Tibial nerve (tissue), 4 donors: ENCODE results near the gene LAT. TPM values are rescaled to one million over a fixed set of nuclear protein-coding genes. Genes with fewer than 3 reads are reported as not detected.
"Not testable (repeated sequence)": the region's sequence is repeated elsewhere in the genome, so short reads cannot be mapped to it uniquely, and the experiment has no call there.

Experiments used
- DNase-seq, 2 donors: peaks; one replicate each; pipeline ENCODE4 v3.0.0-alpha.2; 2019; ENCODE audit warnings: low spot score in 2 of 2
- H3K27ac ChIP-seq, 4 donors: fragments of 200-600 bp; sonication (generic) in 3 of 4; one replicate each; pipeline ENCODE4 v1.5.1; 2017 to 2019; ENCODE audit warnings: mild to moderate bottlenecking in 1 of 4
- H3K27me3 ChIP-seq, 2 donors: fragments of 200-600 bp; sonication (generic) in 1 of 2; one replicate each; pipeline versions ENCODE4 v1.5.1 to v1.6.0; 2017 to 2019
- H3K36me3 ChIP-seq, 3 donors: fragments of 200-600 bp; sonication (generic); one replicate each; pipeline ENCODE4 v1.5.1; 2018 to 2019
- H3K4me1 ChIP-seq, 4 donors: fragments of 200-600 bp; sonication (generic) in 3 of 4; one replicate each; pipeline ENCODE4 v1.5.1; 2017 to 2019
- H3K4me3 ChIP-seq, 4 donors: fragments of 200-600 bp; sonication (generic) in 3 of 4; one replicate each; pipeline ENCODE4 v1.5.1; 2017 to 2019; ENCODE audit warnings: mild to moderate bottlenecking in 1 of 4, moderate library complexity in 1 of 4
- H3K9me3 ChIP-seq, 4 donors: fragments of 200-600 bp; sonication (generic) in 3 of 4; one replicate each; pipeline ENCODE4 v1.5.1; 2017 to 2019
- EP300 ChIP-seq, 2 donors: sonication (generic); formaldehyde crosslinking; IDR thresholded peaks; one replicate each; pipeline ENCODE4 v1.6.1; 2017; ENCODE audit warnings: antibody characterized with exemption in 2 of 2, mild to moderate bottlenecking in 1 of 2
- POLR2A ChIP-seq, 2 donors: fragments of 450-650 bp; IDR thresholded peaks; one replicate each; pipeline ENCODE4 v1.6.1; 2017; ENCODE audit warnings: antibody characterized with exemption in 2 of 2, mild to moderate bottlenecking in 2 of 2, moderate library complexity in 2 of 2
- WGBS, 2 donors: methylation state at CpG; one replicate each; pipeline ENCODE4 v1.1.5; 2018; 5-methylcytosine and 5-hydroxymethylcytosine counted together
- total RNA-seq, 4 donors: library from RNA; depleted of rRNA; stranded (reverse); fragments of >200 nt; gene quantifications; one replicate each; pipeline ENCODE4 v1.1.0, GENCODE V29; 2016
- TF ChIP-seq, protein P1 (sequence below), 5 experiments: fragments of 200-600 bp in 3 of 5; fragments of 450-650 bp in 2 of 5; sonication (generic) in 3 of 5; IDR thresholded peaks; one replicate each; pipeline ENCODE4 v1.5.1; 2016 to 2019; ENCODE audit warnings: antibody characterized with exemption in 5 of 5, mild to moderate bottlenecking in 3 of 5, moderate library complexity in 2 of 5

Gene LAT
- total RNA-seq, 4 donors from 2014 or later: 9.4 to 15.3 (median 12.4) TPM

DNA sequence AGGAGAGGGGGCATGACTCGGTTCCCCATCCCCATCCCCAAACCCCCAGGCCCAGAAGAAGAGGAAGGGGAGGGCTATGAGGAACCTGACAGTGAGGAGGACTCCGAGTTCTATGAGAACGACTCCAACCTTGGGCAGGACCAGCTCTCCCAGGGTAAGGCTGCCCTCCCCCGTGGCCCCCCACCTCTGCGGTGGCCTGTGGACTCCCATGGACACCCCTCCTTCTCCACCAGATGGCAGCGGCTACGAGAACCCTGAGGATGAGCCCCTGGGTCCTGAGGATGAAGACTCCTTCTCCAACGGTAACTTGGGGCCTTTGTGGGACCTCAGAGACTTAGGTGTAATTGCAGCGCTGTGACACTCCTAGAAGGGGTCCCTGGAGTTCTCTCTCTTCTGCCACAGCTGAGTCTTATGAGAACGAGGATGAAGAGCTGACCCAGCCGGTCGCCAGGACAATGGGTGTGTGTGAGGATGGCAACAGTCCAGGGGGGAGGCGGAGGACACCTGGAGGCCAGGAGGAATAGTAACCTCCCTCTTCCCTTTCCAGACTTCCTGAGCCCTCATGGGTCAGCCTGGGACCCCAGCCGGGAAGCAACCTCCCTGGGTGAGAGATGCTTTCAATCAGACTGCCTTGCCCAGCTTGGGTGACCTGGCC lies 47.5 kb upstream of the LAT start:
- H3K36me3 ChIP-seq: no peaks in the 10 kb centered on the region
- TF ChIP-seq, protein P1, sequence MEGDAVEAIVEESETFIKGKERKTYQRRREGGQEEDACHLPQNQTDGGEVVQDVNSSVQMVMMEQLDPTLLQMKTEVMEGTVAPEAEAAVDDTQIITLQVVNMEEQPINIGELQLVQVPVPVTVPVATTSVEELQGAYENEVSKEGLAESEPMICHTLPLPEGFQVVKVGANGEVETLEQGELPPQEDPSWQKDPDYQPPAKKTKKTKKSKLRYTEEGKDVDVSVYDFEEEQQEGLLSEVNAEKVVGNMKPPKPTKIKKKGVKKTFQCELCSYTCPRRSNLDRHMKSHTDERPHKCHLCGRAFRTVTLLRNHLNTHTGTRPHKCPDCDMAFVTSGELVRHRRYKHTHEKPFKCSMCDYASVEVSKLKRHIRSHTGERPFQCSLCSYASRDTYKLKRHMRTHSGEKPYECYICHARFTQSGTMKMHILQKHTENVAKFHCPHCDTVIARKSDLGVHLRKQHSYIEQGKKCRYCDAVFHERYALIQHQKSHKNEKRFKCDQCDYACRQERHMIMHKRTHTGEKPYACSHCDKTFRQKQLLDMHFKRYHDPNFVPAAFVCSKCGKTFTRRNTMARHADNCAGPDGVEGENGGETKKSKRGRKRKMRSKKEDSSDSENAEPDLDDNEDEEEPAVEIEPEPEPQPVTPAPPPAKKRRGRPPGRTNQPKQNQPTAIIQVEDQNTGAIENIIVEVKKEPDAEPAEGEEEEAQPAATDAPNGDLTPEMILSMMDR (IDR thresholded peaks at IDR 0.05): no peak
- no peak for TF ChIP-seq POLR2A (IDR thresholded peaks at IDR 0.05)
- no peak for TF ChIP-seq EP300 (IDR thresholded peaks at IDR 0.05)
- no peaks in the 10 kb centered on the region for H3K27me3 ChIP-seq
- DNase-seq: no peak
- WGBS, 2 donors: 74 to 79% methylated on average over 11 to 14 of the region's 14 CpGs
- no peak overlapping the region for H3K27ac ChIP-seq
- no peak overlapping the region for H3K4me3 ChIP-seq
- H3K9me3 ChIP-seq: no peaks in the 10 kb centered on the region
- peaks cover 0 to 14% (median 0%) of the 10 kb centered on the region in 4 donors for H3K4me1 ChIP-seq

GRCh38 chr16:28938721-28939120 lies 46.1 kb upstream of the LAT start:
- Histone ChIP-seq H3K4me1 (peaks cover 0 to 14% (median 0%) of the 10 kb centered on the region in 4 donors), H3K4me3 (no peak overlapping the region), H3K27ac (no peak overlapping the region), H3K36me3 (no peaks in the 10 kb centered on the region), H3K27me3 (no peaks in the 10 kb centered on the region), H3K9me3 (no peaks in the 10 kb centered on the region)
- TF ChIP-seq EP300 (IDR thresholded peaks at IDR 0.05) (no peak), POLR2A (IDR thresholded peaks at IDR 0.05) (no peak)
- TF ChIP-seq, protein P1 (IDR thresholded peaks at IDR 0.05): no peak
- no peak for DNase-seq
- WGBS, 2 donors: 86 to 89% methylated on average over 6 to 7 of the region's 7 CpGs

DNA sequence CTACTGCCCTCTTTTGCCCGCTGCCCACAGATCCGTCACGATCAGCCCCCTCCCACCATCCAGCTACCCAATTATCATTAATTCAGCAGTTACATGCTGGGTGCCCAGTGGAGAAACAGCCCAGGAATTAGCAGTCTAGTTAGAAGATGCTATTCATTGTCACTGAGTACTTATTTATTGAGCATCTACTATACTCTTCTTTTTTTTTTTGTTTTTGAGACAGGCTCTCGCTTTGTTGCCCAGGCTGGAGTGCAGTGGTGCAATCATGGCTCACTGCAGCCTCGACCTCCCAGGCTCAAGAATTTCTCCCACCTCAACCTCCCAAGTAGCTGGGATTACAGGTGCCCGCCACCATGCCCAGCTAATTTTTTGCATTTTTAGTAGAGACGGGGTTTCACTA lies 45.0 kb upstream of the LAT start:
- 89 to 92% methylated on average over 7 of the region's 7 CpGs for WGBS, 2 donors
- peaks cover 0 to 16% (median 0%) of the 10 kb centered on the region in 4 donors for H3K4me1 ChIP-seq
- not testable (repeated sequence) for H3K36me3 ChIP-seq, H3K27me3 ChIP-seq, H3K27ac ChIP-seq, H3K4me3 ChIP-seq, DNase-seq, H3K9me3 ChIP-seq

- no peaks in the 10 kb centered on the region for H3K36me3 ChIP-seq
- TF ChIP-seq, protein P1 (IDR thresholded peaks at IDR 0.05): no peak
- TF ChIP-seq EP300 (IDR thresholded peaks at IDR 0.05) (no peak), POLR2A (IDR thresholded peaks at IDR 0.05) (no peak)
- peaks cover 0 to 14% (median 2%) of the 10 kb centered on the region in 4 donors for H3K4me1 ChIP-seq
- no peaks in the 10 kb centered on the region for H3K9me3 ChIP-seq
- H3K27me3 ChIP-seq: no peaks in the 10 kb centered on the region
- no peak overlapping the region for H3K4me3 ChIP-seq
- DNase-seq: no peak
- H3K27ac ChIP-seq: no peak overlapping the region
Observed at GRCh38 chr16:28943281-28943680, 41.6 kb upstream of the LAT start.

DNA sequence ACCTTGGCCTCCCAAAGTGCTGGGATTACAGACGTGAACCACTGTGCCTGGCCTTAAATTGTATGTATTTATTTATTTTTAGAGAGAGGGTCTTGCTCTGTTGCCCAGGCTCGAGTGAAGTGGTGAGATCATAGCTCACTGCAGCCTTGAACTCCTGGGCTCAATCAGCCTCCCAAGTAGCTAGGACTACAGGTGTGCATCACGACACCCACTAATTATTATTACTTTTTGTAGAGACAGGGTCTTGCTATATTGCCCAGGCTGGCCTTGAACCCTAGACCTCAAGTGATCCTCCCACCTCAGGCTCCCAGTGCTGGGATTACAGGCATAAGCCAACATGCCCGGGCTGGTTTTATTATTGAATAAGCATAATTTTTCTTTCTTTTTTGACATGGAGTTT lies 38.2 kb upstream of the LAT start:
- Histone ChIP-seq H3K36me3 (no peaks in the 10 kb centered on the region), H3K27me3 (no peaks in the 10 kb centered on the region), H3K4me3 (no peak overlapping the region), H3K4me1 (peaks cover 0 to 23% (median 4%) of the 10 kb centered on the region in 4 donors), H3K27ac (no peak overlapping the region), H3K9me3 (no peaks in the 10 kb centered on the region)
- 71% methylated on average over 4 of the region's 4 CpGs for WGBS, 2 donors
- TF ChIP-seq EP300 (IDR thresholded peaks at IDR 0.05) (no peak), POLR2A (IDR thresholded peaks at IDR 0.05) (no peak)
- TF ChIP-seq, protein P1 (IDR thresholded peaks at IDR 0.05): no peak
- no peak for DNase-seq
